GM21825 (cell line): ENCODE measurements around the gene C1QTNF8.

Experiments
- ATAC-seq: cut with Tn5 transposase; IDR thresholded peaks from one replicate; pipeline ENCODE4 v1.9.1; 2021; ENCODE audit warnings: mild to moderate bottlenecking, moderate library complexity; ENCODE audit not compliant: unreplicated experiment

The C1QTNF8 gene

DNA sequence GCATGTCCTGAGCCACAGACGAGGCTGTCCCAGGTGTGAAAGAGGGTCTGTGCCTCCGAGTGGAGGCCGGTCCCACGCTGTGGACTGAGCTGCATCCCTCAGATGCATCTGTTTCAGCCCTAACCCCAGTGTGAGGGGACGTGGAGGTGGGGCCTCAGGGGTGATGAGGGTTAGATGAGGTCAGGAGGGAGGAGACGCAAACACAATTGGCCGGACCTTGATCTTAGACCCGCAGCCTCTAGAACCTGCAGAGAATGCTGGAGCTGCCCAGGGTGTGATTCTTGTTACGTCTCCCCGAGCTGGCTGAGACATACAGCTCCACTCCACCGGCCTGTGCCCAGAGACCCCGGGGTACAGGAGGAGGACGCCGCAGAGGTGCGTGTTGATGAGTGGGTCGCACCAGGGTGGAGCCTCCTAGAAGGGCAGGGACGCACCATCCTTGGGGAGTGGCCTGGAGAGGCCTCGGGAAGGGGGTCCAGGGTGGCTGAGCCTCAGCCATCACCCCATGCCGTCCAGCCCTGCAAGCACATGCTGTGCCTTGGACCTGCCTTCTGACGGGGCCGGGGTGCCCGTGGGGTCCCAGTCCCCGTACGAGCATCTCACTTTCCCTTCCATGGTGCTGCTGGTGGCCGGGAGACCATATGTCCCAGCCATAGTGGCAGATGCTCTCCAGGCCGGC is 16.6 kb upstream of the C1QTNF8 start:
- no peak for ATAC-seq

DNA sequence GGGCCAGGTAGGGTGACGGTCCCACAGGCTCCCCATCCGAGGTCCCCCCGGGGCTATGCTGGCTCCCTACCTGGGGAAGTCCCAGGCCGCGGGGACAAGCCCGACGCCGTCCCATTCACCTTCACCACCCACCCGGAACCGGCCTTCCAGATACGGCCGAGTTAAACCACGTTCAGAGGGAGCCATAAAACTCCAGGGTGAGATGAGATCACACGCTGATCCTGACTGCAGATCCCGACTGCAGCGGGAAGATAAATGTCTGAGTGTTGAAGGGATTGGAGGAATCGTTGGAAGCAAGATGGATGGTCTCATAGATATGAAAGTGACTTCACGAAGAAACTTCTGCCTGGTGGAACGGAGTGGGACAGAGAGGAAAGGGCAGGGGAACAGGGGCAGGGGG is 13.6 kb upstream of the C1QTNF8 start:
- ATAC-seq: no peak

- no peak for ATAC-seq
These were observed 12.5 kb upstream of the C1QTNF8 start for GRCh38 chr16:1108299-1109252.

GRCh38 chr16:1107731-1108130 is 11.7 kb upstream of the C1QTNF8 start:
- ATAC-seq: no peak

DNA sequence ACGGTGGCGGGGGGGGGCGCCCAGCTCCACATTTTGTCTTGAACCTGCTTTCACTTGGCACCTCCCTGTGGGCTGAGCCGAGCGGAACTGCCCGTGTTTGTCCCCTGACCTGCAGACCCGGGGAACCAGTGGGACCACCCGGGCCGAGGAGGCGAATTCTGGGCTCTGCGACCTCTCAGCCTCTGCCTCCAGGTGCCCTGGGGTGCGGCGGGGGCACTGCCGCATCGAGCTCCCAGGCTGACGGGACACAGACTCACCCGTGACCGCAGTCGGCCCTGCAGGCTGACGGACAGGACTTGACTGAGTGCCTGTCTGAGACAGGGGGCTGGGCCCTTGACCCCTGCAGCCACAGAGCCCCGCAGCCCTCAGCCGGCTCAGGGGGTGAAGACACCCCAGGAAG is 11.1 kb upstream of the C1QTNF8 start:
- ATAC-seq: no peak

DNA sequence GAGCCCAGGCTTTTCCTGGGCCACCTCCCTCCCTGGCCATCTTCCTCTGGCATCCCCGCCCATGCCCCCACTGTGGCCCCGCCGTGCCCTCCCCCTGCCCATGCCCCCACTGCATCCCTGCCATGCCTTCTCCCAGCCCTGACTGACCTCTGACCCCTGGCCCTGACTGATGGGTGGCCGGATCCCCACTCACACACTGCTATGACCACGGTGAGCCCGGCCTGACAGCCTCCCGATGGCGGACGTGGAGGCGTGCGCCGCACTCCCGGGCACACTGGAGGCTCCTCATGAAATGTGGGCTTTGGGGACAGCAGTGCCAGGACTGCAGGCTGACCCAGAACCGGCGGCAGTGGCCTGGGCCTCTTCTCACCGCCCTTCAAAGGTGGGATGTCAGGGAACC is 10.6 kb upstream of the C1QTNF8 start:
- ATAC-seq: no peak

DNA sequence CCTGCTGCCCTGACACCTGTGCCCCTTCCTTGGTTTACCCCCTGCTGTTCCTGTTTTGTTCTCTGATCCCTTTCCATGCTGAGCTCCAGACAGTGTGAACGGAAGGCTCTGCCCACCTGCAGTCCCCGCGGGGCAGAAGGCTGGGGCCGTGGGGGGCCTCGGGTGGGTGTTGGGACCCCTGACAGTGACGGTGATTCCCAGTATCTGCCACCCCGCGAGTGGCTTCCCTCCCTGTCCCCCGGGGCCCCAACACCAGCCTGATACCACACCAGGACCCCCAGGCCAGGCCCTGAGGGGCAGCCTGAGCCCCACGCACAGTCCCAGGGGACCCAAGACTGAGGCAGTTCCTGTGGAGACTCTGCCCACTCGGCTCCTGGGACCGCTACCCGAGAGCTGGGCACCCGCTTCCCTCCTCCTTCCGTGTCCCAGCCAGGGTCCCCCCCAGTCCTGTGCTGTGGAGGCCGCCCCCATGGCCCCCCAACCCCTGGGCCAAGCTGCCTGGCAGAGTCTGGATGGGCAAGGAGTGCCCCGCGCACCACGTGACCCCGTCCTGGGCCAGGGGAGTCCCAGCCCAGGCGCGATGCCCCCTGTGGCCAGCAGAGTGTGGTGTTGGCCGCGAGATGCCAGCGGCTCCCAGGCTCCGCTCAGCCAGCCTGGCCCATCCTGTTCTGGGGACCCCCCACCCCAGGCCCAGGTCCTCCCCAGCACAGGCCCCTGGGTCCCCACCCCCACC is 10.0 kb upstream of the C1QTNF8 start:
- no peak for ATAC-seq

GRCh38 chr16:1103636-1103980 is 7.6 kb upstream of the C1QTNF8 start:
- no peak for ATAC-seq

DNA sequence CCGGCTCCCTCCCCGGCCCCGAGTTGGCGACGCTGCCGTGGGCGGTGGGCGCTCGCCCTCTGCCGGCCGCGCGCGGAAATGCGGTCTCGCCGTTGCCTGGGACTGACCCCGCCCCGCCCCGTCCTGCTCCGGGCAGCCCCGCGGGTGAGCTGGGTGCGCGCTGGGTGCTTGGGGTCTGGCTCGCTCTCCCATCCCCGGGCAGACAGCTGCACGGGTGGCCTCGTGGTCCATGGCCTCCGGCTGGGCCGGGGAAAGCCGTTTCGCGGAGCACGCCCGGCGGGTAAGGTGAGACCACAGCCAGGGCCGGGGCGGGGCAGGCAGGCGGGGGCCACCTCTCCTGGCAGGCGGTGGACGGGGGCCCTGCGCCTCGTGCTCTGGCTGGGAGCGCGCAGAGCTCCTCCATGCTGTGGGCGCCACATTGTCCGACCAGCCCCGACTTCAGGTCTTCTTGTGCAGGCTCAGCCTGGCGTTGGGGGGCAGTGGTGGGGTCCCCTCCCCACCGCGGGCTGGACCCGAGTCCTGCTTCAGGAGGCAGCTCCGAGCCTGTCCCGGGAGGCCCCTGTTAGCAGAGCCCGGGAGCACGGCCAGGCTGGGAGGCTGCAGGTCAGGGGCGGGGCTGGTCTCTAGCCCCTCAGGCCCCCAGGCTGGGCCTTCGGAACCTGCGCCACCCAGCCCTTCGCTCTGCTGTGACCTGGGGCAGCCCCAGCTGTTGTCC is 7.0 kb upstream of the C1QTNF8 start:
- no peak for ATAC-seq

- ATAC-seq: no peak
These were observed 6.3 kb upstream of the C1QTNF8 start for GRCh38 chr16:1102333-1102700.

DNA sequence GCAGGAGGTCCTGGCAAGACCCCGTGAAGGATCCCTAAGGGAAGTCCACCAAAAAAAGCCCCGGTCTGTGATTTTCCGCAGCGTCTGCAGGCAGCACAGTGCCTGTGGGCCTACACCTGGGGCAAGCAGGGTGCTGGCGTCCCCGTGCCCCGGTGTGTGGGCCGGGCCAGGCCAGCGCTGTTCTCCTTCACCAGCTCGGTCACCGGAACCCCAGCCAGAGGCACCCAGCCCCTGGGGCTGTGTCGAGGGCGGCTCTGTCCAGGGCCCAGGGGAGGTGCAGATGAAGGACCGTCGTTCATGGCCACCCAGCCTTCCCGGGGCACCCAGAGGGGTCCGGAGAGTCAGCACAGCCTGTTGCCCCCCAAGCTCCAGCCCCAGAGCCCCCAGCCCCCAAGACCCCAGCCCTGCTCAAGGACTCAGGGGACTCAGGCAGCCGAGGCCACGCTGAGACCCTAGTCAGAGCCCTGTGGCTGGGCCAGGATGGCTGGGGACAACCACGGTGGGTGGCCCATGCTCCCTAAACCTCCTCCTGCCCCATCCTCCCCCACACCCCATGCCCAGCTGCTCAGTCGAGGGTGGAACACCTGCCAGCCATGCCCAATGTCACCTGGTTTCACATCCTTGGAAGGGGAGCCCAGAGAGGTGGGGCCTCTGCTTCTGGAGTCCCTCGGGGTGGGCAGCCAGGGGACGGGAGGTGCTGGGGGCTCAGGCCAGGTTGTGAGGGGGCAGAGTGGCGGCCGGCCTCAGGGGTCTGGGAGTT is 5.7 kb upstream of the C1QTNF8 start:
- ATAC-seq: no peak

DNA sequence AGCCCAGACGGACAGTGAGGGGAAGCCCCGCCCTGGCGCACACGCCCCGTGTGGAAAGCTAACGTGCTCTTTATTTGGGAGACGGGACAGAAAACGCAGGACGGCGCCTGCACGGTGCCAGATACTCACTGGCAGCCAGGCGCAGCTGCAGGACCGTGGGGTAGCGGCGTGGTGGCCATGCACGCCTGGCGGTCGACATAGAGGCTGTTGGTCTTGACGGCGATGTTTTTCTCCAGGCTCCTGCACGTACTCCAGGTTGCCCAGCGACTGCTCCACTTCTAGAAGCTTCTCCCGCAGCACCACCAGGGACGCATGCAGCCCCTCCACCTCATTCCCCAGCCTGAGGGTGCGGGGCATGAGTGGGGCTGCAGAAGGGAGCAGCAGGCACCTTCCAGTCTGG is 5.1 kb upstream of the C1QTNF8 start:
- ATAC-seq: no peak

DNA sequence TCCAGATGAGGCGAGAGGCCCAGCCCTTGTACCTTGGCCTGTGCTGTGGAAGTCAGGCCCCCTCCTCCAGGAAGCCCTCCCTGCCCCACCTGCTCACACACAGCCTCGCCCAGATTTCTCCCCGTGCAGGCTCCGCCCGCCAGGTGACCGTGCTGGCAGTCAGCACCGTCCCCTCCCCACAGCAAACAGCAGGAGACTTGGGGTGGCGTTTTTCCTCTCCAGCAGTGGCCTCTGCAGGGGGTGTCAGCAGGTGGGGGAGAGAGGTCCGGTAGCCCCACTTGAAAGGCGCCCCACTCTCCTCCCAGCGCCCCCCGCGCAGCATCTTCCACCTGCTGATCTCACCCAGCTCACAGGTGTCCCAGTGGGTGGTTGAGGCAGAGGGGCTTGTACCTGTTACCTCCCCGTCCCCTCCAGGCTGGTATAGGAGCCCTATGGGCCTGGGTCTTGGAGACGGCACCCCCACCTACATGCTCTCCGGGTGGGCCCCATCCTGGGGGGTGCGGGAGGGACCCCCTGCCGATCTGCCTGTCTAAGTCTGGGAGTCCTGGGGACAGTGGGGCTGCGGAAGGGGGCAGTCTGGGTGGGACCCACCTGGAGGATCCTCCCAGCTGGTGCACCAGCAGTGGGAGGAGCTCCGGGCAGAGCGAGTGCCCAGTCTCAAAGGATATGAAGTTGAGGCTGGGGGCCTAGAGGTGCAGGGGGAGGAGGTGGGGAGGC is 4.2 kb upstream of the C1QTNF8 start:
- ATAC-seq: no peak

DNA sequence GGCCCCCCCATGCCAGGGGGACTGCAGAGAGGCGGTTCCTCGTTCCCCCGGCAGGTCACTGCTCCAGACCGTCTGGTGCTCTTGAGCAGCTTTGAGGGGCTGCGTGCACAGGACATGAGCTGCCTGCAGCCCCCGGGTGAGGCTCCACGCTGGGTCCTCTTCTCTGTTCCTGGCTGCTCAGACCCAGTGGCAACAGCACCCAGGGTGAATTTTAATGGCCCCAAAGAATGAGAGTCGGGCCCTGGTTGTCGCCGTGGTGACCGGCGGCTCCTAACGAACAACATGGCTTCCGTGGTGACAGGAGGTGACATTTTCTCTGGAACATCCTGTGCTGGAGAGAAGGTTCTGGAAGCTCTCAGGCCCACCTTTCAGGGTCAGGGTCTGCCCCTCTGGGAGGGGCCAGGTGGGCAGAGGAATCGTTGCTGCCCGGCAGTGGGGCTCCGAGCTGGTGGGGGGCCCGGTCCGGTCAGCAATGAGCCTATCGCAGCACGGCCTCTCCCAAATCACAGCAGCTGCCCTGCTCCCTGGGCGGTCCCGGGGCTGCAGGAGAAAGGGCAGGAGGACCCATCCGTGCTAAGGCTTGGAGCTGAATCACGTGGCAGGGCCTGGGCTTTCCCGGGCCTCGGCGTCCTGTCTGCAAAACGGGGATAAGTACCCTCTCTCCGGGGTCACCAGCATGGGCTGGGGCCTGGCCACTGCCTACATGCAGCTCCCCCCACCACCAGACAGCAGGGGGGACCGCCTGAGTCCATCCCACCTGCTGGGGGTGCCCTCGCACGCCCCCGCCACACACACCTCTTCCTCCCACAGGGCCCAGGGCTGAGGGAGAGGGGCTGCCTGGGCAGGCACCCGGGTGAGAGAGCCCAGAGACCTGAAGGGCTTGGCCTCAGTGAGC is 3.4 kb upstream of the C1QTNF8 start:
- ATAC-seq: no peak

- ATAC-seq: no peak
These were observed 2.4 kb upstream of the C1QTNF8 start for GRCh38 chr16:1098266-1098991.

GRCh38 chr16:1097800-1098199 is 1.8 kb upstream of the C1QTNF8 start:
- ATAC-seq: no peak

DNA sequence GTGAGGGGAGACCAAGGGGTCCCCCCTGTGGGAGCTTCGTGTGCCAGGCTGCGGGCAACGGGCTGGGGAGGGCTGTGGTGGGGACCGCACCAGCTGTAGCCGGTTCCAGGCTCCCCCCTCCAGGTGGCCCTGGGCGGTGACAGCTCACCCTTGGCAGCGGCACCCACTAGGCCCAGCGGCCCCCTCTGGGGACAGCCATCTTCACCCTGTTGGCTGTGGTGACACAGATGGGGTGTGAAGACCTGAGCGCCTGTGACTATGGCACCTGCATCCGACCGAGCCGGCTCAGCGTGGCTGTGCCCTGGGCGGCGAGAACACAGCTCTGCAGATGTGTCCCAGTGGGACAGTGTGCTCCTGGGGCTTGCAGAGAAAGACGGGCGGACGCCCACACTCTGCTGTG is 1.1 kb upstream of the C1QTNF8 start:
- no peak for ATAC-seq
